Prostate gland (tissue), 2 donors: Measurements from ENCODE around the gene BOLL.

Experiments used
- POLR2A ChIP-seq: fragments of 450-650 bp; IDR thresholded peaks from one replicate; pipeline ENCODE4 v1.6.1; 2016; ENCODE audit warnings: antibody characterized with exemption, mild to moderate bottlenecking
- POLR2AphosphoS5 ChIP-seq: sonication (generic); formaldehyde crosslinking; IDR thresholded peaks from one replicate; pipeline ENCODE4 v1.6.1; 2017; ENCODE audit warnings: antibody characterized with exemption
- TF ChIP-seq, protein P1 (sequence below), 4 experiments: fragments of 200-600 bp in 2 of 4; fragments of 450-650 bp in 2 of 4; sonication (generic) in 2 of 4; IDR thresholded peaks; 1 replicate in 3 of 4; 2 replicates in 1 of 4; pipeline ENCODE4 v1.5.1; 2016 to 2019; ENCODE audit warnings: antibody characterized with exemption in 4 of 4, mild to moderate bottlenecking in 2 of 4, moderate library complexity in 2 of 4

DNA sequence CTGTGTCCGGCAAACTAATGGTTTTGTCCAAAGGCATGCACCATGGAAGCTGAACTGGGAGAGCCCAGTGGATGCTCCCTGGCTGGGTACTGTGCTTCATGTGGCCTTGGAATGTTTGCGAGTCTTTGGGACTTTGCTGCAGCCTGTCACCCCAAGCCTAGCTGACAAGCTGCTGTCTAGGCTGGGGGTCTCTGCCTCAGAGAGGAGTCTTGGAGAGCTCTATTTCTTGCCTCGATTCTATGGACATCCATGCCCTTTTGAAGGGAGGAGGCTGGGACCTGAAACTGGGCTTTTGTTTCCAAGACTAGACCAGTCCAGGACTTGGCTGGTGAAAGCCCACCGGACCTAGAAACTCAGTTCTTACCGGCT, 78.3 kb downstream of the BOLL start:
- TF ChIP-seq, protein P1, sequence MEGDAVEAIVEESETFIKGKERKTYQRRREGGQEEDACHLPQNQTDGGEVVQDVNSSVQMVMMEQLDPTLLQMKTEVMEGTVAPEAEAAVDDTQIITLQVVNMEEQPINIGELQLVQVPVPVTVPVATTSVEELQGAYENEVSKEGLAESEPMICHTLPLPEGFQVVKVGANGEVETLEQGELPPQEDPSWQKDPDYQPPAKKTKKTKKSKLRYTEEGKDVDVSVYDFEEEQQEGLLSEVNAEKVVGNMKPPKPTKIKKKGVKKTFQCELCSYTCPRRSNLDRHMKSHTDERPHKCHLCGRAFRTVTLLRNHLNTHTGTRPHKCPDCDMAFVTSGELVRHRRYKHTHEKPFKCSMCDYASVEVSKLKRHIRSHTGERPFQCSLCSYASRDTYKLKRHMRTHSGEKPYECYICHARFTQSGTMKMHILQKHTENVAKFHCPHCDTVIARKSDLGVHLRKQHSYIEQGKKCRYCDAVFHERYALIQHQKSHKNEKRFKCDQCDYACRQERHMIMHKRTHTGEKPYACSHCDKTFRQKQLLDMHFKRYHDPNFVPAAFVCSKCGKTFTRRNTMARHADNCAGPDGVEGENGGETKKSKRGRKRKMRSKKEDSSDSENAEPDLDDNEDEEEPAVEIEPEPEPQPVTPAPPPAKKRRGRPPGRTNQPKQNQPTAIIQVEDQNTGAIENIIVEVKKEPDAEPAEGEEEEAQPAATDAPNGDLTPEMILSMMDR (IDR thresholded peaks at IDR 0.05), result no peak
- no peak for TF ChIP-seq POLR2AphosphoS5
- TF ChIP-seq POLR2A, result no peak
